ENCODE data around the gene SGTA. TPM values are rescaled to one million over a fixed set of nuclear protein-coding genes. Genes with fewer than 3 reads are reported as not detected.

SGTA gene
- total and polyA plus RNA-seq, 2 of the 13 experiments (the other 11 are each of a cell fraction or from before 2014, with no cell fraction given): 43.9 to 47.4 TPM

GRCh38 chr19:2811735-2812413 lies 28.8 kb upstream of the SGTA start (continued):
- no peak for TF ChIP-seq ATF6 (CRISPR knock-in tag; conservative IDR thresholded peaks at IDR 0.05)
- TF ChIP-seq, protein P1, sequence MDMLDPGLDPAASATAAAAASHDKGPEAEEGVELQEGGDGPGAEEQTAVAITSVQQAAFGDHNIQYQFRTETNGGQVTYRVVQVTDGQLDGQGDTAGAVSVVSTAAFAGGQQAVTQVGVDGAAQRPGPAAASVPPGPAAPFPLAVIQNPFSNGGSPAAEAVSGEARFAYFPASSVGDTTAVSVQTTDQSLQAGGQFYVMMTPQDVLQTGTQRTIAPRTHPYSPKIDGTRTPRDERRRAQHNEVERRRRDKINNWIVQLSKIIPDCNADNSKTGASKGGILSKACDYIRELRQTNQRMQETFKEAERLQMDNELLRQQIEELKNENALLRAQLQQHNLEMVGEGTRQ (IDR thresholded peaks at IDR 0.05; ENCODE audit: low read depth, low read length): no peak
- TF ChIP-seq, protein P1 (CRISPR knock-in tag; IDR thresholded peaks at IDR 0.05; ENCODE audit: borderline replicate concordance): no peak
- TF ChIP-seq, protein P2, sequence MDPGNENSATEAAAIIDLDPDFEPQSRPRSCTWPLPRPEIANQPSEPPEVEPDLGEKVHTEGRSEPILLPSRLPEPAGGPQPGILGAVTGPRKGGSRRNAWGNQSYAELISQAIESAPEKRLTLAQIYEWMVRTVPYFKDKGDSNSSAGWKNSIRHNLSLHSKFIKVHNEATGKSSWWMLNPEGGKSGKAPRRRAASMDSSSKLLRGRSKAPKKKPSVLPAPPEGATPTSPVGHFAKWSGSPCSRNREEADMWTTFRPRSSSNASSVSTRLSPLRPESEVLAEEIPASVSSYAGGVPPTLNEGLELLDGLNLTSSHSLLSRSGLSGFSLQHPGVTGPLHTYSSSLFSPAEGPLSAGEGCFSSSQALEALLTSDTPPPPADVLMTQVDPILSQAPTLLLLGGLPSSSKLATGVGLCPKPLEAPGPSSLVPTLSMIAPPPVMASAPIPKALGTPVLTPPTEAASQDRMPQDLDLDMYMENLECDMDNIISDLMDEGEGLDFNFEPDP (CRISPR knock-in tag; conservative IDR thresholded peaks at IDR 0.05): no peak
- TF ChIP-seq CSRNP2 (CRISPR knock-in tag; conservative IDR thresholded peaks at IDR 0.05; ENCODE audit: low read depth): no peak
- TF ChIP-seq ZMYM3 (CRISPR knock-in tag; IDR thresholded peaks at IDR 0.05): no peak
- TF ChIP-seq MTA1 (CRISPR knock-in tag; IDR thresholded peaks at IDR 0.05; ENCODE audit: borderline replicate concordance): 0 out of 2 replicates have a peak, but pooled peaks have one; percentile 14
- no peak for TF ChIP-seq UBTF (CRISPR knock-in tag; IDR thresholded peaks at IDR 0.05)
- 0 out of 2 replicates have a peak, but pooled peaks have one; percentile 68 for TF ChIP-seq DNMT1 (CRISPR knock-in tag; IDR thresholded peaks at IDR 0.05)
- TF ChIP-seq AGO2 (optimal IDR thresholded peaks at IDR 0.05; ENCODE audit: low read depth, low read length): peak; percentile 38
- TF ChIP-seq SMAD1 (CRISPR knock-in tag; IDR thresholded peaks at IDR 0.05; ENCODE audit: borderline replicate concordance, low read depth): no peak
- TF ChIP-seq DPF2 (CRISPR knock-in tag; IDR thresholded peaks at IDR 0.05; ENCODE audit: borderline replicate concordance, low read depth): no peak
- TF ChIP-seq LBX2 (CRISPR knock-in tag; IDR thresholded peaks at IDR 0.05; ENCODE audit: borderline replicate concordance): 0 out of 2 replicates have a peak, but pooled peaks have one; percentile 33
- peak; percentile 9; the same call in 1 of the 2 replicates for TF ChIP-seq TOPORS (CRISPR knock-in tag; IDR thresholded peaks at IDR 0.05)
- TF ChIP-seq, protein P3, sequence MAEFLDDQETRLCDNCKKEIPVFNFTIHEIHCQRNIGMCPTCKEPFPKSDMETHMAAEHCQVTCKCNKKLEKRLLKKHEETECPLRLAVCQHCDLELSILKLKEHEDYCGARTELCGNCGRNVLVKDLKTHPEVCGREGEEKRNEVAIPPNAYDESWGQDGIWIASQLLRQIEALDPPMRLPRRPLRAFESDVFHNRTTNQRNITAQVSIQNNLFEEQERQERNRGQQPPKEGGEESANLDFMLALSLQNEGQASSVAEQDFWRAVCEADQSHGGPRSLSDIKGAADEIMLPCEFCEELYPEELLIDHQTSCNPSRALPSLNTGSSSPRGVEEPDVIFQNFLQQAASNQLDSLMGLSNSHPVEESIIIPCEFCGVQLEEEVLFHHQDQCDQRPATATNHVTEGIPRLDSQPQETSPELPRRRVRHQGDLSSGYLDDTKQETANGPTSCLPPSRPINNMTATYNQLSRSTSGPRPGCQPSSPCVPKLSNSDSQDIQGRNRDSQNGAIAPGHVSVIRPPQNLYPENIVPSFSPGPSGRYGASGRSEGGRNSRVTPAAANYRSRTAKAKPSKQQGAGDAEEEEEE (CRISPR knock-in tag; IDR thresholded peaks at IDR 0.05; ENCODE audit: borderline replicate concordance): no peak

Measured in HepG2 (cell line).